CD14-positive monocyte (primary cell): Measurements from ENCODE around the gene CNPY3. TPM values are rescaled to one million over a fixed set of nuclear protein-coding genes. Genes with fewer than 3 reads are reported as not detected.
A peak's percentile ranks its signal among the peaks of the same experiment; 100 is the strongest.

Experiments used
- DNase-seq, 3 donors: peaks; one replicate each; pipeline ENCODE4 v3.0.0-alpha.2; 2011 to 2022
- H2AFZ ChIP-seq: 2 replicates; pipeline ENCODE4 v1.6.0; 2012; ENCODE audit warnings: mild to moderate bottlenecking, low read depth, low read length, inconsistent platforms; ENCODE audit not compliant: insufficient read depth, poor library complexity, severe bottlenecking
- H3K27ac ChIP-seq, 2 donors: 1 replicate in 1 of 2; 2 replicates in 1 of 2; pipeline ENCODE4 v1.5.1; 2012 to 2013; ENCODE audit warnings: low read length in 2 of 2, control low read depth in 1 of 2, inconsistent platforms in 1 of 2, low read depth in 1 of 2, mild to moderate bottlenecking in 1 of 2
- H3K27me3 ChIP-seq, 2 donors: one replicate each; pipeline versions ENCODE4 v1.6.0 to v1.6.1; 2011 to 2013; ENCODE audit warnings: low read length in 2 of 2; ENCODE audit not compliant: control insufficient read depth in 2 of 2, insufficient read depth in 2 of 2
- H3K36me3 ChIP-seq, 2 donors: replicated peaks in 1 of 2; 1 replicate in 1 of 2; 2 replicates in 1 of 2; pipeline versions ENCODE4 v1.5.1 to v1.6.1; 2012 to 2013; ENCODE audit warnings: low read length in 2 of 2, control low read depth in 1 of 2, inconsistent platforms in 1 of 2, mild to moderate bottlenecking in 1 of 2; ENCODE audit not compliant: insufficient read depth in 2 of 2, control insufficient read depth in 1 of 2
- H3K4me1 ChIP-seq, 2 donors: 1 replicate in 1 of 2; 2 replicates in 1 of 2; pipeline versions ENCODE4 v1.5.1 to v1.6.1; 2012 to 2013; ENCODE audit warnings: low read length in 2 of 2, control low read depth in 1 of 2, inconsistent platforms in 1 of 2, mild to moderate bottlenecking in 1 of 2, moderate library complexity in 1 of 2; ENCODE audit not compliant: insufficient read depth in 2 of 2, control insufficient read depth in 1 of 2
- H3K4me2 ChIP-seq: replicated peaks from 2 replicates; pipeline ENCODE3; 2012; ENCODE audit warnings: low read length, moderate library complexity, mild to moderate bottlenecking; ENCODE audit not compliant: poor library complexity, severe bottlenecking; ENCODE audit errors: extremely low read depth
- H3K4me3 ChIP-seq, 3 experiments: fragments of 200-600 bp in 1 of 3; sonication (generic) in 1 of 3; replicated peaks in 1 of 3; 1 replicate in 2 of 3; 2 replicates in 1 of 3; pipeline ENCODE4 v1.5.1; 2011 to 2013; ENCODE audit warnings: low read length in 3 of 3, mild to moderate bottlenecking in 3 of 3, control low read depth in 2 of 3, low read depth in 2 of 3, inconsistent platforms in 1 of 3, moderate library complexity in 1 of 3
- H3K79me2 ChIP-seq: 2 replicates; pipeline ENCODE4 v1.6.0; 2012; ENCODE audit warnings: mild to moderate bottlenecking, control low read depth, inconsistent platforms, low read length, moderate library complexity; ENCODE audit not compliant: insufficient read depth
- H3K9ac ChIP-seq: 2 replicates; pipeline ENCODE4 v1.6.0; 2017; ENCODE audit warnings: low read length, mild to moderate bottlenecking; ENCODE audit not compliant: insufficient read depth, poor library complexity, severe bottlenecking
- H3K9me3 ChIP-seq, 2 donors: replicated peaks in 1 of 2; 1 replicate in 1 of 2; 2 replicates in 1 of 2; pipeline versions ENCODE4 v1.5.1 to v1.6.1; 2012 to 2013; ENCODE audit warnings: low read length in 2 of 2, control low read depth in 1 of 2; ENCODE audit not compliant: control insufficient read depth in 1 of 2, insufficient read depth in 1 of 2
- H4K20me1 ChIP-seq: 2 replicates; pipeline ENCODE4 v1.6.0; 2012; ENCODE audit warnings: mild to moderate bottlenecking, low read length, control low read depth, moderate library complexity; ENCODE audit not compliant: insufficient read depth
- H3K27ac Mint-ChIP-seq, 7 donors: one replicate each; pipeline ENCODE4 v1.8.0; 2020; ENCODE audit warnings: mild to moderate bottlenecking in 7 of 7, mixed read lengths in 7 of 7, moderate library complexity in 6 of 7, inconsistent platforms in 2 of 7
- H3K27me3 Mint-ChIP-seq, 3 donors: one replicate each; pipeline ENCODE4 v1.8.0; 2021 to 2022; ENCODE audit warnings: low read depth in 3 of 3, mild to moderate bottlenecking in 3 of 3, mixed read lengths in 3 of 3, moderate library complexity in 3 of 3, inconsistent platforms in 1 of 3
- H3K36me3 Mint-ChIP-seq, 2 donors: one replicate each; pipeline ENCODE4 v1.8.0; 2020; ENCODE audit warnings: mixed read lengths in 2 of 2, inconsistent platforms in 1 of 2, mild to moderate bottlenecking in 1 of 2
- H3K4me1 Mint-ChIP-seq: one replicate; pipeline ENCODE4 v1.8.0; 2020; ENCODE audit warnings: mild to moderate bottlenecking, mixed read lengths
- H3K4me3 Mint-ChIP-seq, 2 donors: one replicate each; pipeline ENCODE4 v1.8.0; 2020; ENCODE audit warnings: mild to moderate bottlenecking in 2 of 2, mixed read lengths in 2 of 2, moderate library complexity in 1 of 2
- H3K9me3 Mint-ChIP-seq, 7 donors: one replicate each; pipeline ENCODE4 v1.8.0; 2020 to 2022; ENCODE audit warnings: mixed read lengths in 7 of 7, mild to moderate bottlenecking in 6 of 7, moderate library complexity in 6 of 7, inconsistent platforms in 2 of 7
- CTCF ChIP-seq: fragments of 200-600 bp; IDR thresholded peaks from one replicate; pipeline ENCODE4 v1.8.0; 2022; ENCODE audit warnings: antibody characterized with exemption, mild to moderate bottlenecking
- WGBS: methylation state at CpG from one replicate; pipeline ENCODE4 v1.1.5; 2013; ENCODE audit warnings: missing lambda C conversion rate; ENCODE audit not compliant: insufficient coverage; 5-methylcytosine and 5-hydroxymethylcytosine counted together
- intact Hi-C, 2 donors: fragments of 100-400 bp; cut with micrococcal nuclease; formaldehyde crosslinking; loops; one replicate each; pipeline versions ENCODE4 v1.15.0 to v1.15.1; 2023
- polyA plus RNA-seq, 3 donors: library from polyadenylated mRNA; depleted of rRNA in 1 of 3; unstranded in 2 of 3; stranded (reverse) in 1 of 3; fragments of 300-500 nt in 2 of 3; fragments of >200 nt in 1 of 3; fragmentation: Illumina TruSeq in 2 of 3; gene quantifications; 1 replicate in 2 of 3; 2 replicates in 1 of 3; pipeline ENCODE4 v1.2.3, GENCODE V29; 2012 to 2021

The CNPY3 gene
- polyA plus RNA-seq, 3 donors: 237 to 295 (median 262) TPM

DNA sequence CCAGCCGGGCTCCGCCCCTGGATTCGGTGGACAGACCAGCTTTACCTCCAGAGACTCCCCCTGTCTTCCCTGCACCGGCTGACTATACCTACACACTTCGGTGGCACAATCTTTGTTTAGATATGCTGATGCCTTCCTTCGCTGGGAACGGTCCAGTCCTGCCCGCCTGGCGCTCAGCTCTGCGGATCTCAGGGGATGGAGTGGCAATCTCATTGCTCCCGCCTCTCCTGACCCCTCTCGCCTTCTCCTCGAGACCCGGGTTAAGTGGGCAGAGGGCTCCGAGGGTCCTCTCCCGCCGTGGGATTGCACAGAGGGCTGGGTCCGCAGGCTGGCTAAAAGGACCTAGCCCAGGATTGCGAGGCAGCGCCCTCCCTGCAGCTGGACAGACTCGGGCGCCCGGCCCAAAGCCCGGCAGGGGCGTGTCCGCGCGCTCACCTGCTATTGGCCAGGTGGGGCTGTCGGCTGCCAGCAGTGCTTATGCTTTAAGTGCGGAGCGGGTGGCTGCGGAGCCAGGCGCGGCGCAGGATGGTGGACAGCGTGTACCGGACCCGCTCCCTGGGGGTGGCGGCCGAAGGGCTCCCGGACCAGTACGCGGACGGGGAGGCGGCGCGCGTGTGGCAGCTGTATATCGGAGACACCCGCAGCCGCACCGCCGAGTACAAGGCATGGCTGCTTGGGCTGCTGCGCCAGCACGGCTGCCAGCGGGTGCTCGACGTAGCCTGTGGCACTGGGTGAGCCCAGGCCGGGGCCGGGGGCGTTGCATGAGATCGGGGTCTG, 31.2 kb downstream of the CNPY3 start, which contains the start of gene GNMT:
Gene GNMT (plus strand): TSS at position 512 of the 777 bp plus-strand sequence. CDS start 14 bp downstream, at position 526.
- peaks cover 0 to 4% of the 10 kb centered on the region in 2 donors for H3K9me3 ChIP-seq
- H3K9me3 Mint-ChIP-seq: peaks cover 0 to 8% (median 0%) of the 10 kb centered on the region in 7 donors
- 3% methylated on average over 61 of the region's 62 CpGs for WGBS
- H3K4me1 Mint-ChIP-seq: peaks cover 19% of the 10 kb centered on the region
- no peak within 1 kb of the TSS for H3K27ac Mint-ChIP-seq
- peaks cover 38 to 55% of the 10 kb centered on the region in 2 donors for H3K36me3 Mint-ChIP-seq
- TF ChIP-seq CTCF: no peak
- peaks cover 12 to 15% of the 10 kb centered on the region in 2 donors for H3K4me1 ChIP-seq
- H3K4me3 Mint-ChIP-seq: peak within 1 kb of the TSS; percentile 66 to 91
- H3K4me3 ChIP-seq: peak within 1 kb of the TSS in 1 of 3 experiments; percentile 65
- no peaks in the 10 kb centered on the region for H3K79me2 ChIP-seq
- peak within 1 kb of the TSS; percentile 62 for H3K9ac ChIP-seq
- H3K27ac ChIP-seq: no peak within 1 kb of the TSS
- peaks cover 7 to 26% of the 10 kb centered on the region in 2 donors for H3K27me3 ChIP-seq
- H4K20me1 ChIP-seq: no peaks in the 10 kb centered on the region
- intact Hi-C loops: no loop called here
- H3K4me2 ChIP-seq: peak within 1 kb of the TSS; percentile 77
- no peak for DNase-seq
- peaks cover 27 to 31% (median 30%) of the 10 kb centered on the region in 3 donors for H3K27me3 Mint-ChIP-seq
- H2AFZ ChIP-seq: peak within 1 kb of the TSS; percentile 62
- H3K36me3 ChIP-seq: peaks cover 27 to 28% of the 10 kb centered on the region in 2 donors

DNA sequence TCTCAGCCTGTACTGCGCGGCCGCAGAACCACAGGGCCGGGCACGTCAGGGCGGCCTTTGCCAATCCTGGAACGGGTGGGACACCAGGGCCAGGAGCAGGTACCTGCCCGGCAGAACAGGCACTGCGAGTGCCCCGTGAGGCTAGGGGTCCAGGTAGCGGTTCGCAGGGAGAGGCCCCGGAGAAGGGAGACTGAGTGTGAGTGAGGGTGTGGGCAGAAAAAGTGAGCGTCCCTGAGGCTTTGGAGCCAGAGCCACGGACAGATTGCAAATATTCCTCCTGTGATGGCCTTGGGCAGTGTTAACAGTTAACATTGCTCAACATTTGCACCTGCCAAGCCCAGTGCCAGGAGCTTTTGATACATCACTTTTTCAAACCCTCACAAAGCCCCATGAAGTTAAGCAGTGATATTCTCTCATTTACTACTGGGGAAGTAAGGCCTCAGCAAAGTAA, 31.8 kb downstream of the CNPY3 start:
- Histone ChIP-seq H3K4me2 (peak overlapping the region; percentile 77), H3K27me3 (peaks cover 7 to 26% of the 10 kb centered on the region in 2 donors), H3K79me2 (no peaks in the 10 kb centered on the region), H3K4me3 (peak overlapping the region in 1 of 3 experiments; percentile 65), H3K9me3 (peaks cover 0 to 4% of the 10 kb centered on the region in 2 donors), H3K36me3 (peaks cover 33% of the 10 kb centered on the region in 2 donors), H3K27ac (no peak overlapping the region), H4K20me1 (no peaks in the 10 kb centered on the region), H3K4me1 (peaks cover 12 to 15% of the 10 kb centered on the region in 2 donors), H3K9ac (peak overlapping the region; percentile 62), H2AFZ (peak overlapping the region; percentile 62)
- Mint-ChIP-seq H3K36me3 (peaks cover 44 to 57% of the 10 kb centered on the region in 2 donors), H3K27me3 (peaks cover 29 to 31% (median 30%) of the 10 kb centered on the region in 3 donors), H3K4me1 (peaks cover 19% of the 10 kb centered on the region), H3K4me3 (peak overlapping the region; percentile 66 to 91), H3K9me3 (peaks cover 0 to 8% (median 0%) of the 10 kb centered on the region in 7 donors), H3K27ac (no peak overlapping the region)
- no peak for TF ChIP-seq CTCF
- no peak for DNase-seq
- intact Hi-C loops: no loop called here
- 31% methylated on average over 14 of the region's 15 CpGs for WGBS
